HG03558 (cell line): ENCODE results near the gene CYP3A7.
"Not testable (repeated sequence)": the region's sequence is repeated elsewhere in the genome, so short reads cannot be mapped to it uniquely, and the experiment has no call there.

Source experiments
- ATAC-seq: cut with Tn5 transposase; IDR thresholded peaks from one replicate; pipeline ENCODE4 v1.9.1; 2021; ENCODE audit warnings: moderate number of reproducible peaks; ENCODE audit not compliant: unreplicated experiment; ENCODE audit errors: extremely low read depth

The CYP3A7 gene

GRCh38 chr7:99734987-99735386 is at the start of gene CYP3A7:
Gene CYP3A7 (minus strand): TSS chr7:99735196. CDS start chr7:99735093, 103 bp downstream.
- no peak for ATAC-seq

GRCh38 chr7:99784007-99784406 is 49.0 kb upstream of the CYP3A7 start, which contains the start of gene CYP3A4:
Gene CYP3A4 (minus strand): TSS chr7:99784184. CDS start chr7:99784081, 103 bp downstream.
- no peak for ATAC-seq

GRCh38 chr7:99782012-99782953 is 47.3 kb upstream of the CYP3A7 start:
- no peak for ATAC-seq

- no peak for ATAC-seq
These were observed 45.6 kb upstream of the CYP3A7 start for GRCh38 chr7:99780588-99780987.

GRCh38 chr7:99779949-99780348 is 45.0 kb upstream of the CYP3A7 start:
- no peak for ATAC-seq

GRCh38 chr7:99778880-99779279 is 43.9 kb upstream of the CYP3A7 start:
- no peak for ATAC-seq

- ATAC-seq = not testable (repeated sequence)
These were observed 38.4 kb upstream of the CYP3A7 start for GRCh38 chr7:99773395-99773794.

- no peak for ATAC-seq
These were observed 37.6 kb upstream of the CYP3A7 start for GRCh38 chr7:99772565-99772964.

GRCh38 chr7:99769494-99769893 is 34.5 kb upstream of the CYP3A7 start:
- ATAC-seq = not testable (repeated sequence)

- no peak for ATAC-seq
These were observed 33.5 kb upstream of the CYP3A7 start for GRCh38 chr7:99768471-99768870.

GRCh38 chr7:99767662-99768061 is 32.7 kb upstream of the CYP3A7 start:
- peak; percentile 76 for ATAC-seq

- no peak for ATAC-seq
These were observed 31.6 kb upstream of the CYP3A7 start for GRCh38 chr7:99766484-99767099.

- ATAC-seq = no peak
These were observed 29.5 kb upstream of the CYP3A7 start for GRCh38 chr7:99764478-99764877.

GRCh38 chr7:99762680-99763327 is 27.8 kb upstream of the CYP3A7 start:
- ATAC-seq = no peak

GRCh38 chr7:99755085-99755484 is 20.1 kb upstream of the CYP3A7 start:
- no peak for ATAC-seq

- no peak for ATAC-seq
These were observed 17.4 kb upstream of the CYP3A7 start for GRCh38 chr7:99752356-99752755.

- not testable (repeated sequence) for ATAC-seq
These were observed 16.5 kb upstream of the CYP3A7 start for GRCh38 chr7:99751322-99752052.

- ATAC-seq = no peak
These were observed 14.0 kb upstream of the CYP3A7 start for GRCh38 chr7:99748846-99749579.

- not testable (repeated sequence) for ATAC-seq
These were observed 11.9 kb upstream of the CYP3A7 start for GRCh38 chr7:99746915-99747314.
